GM18517 (cell line): ENCODE measurements around the gene ACTBL2.
"Not testable (repeated sequence)": the region's sequence is repeated elsewhere in the genome, so short reads cannot be mapped to it uniquely, and the experiment has no call there.

ENCODE experiments used
- ATAC-seq: cut with Tn5 transposase; IDR thresholded peaks from one replicate; pipeline ENCODE4 v1.9.1; 2021; ENCODE audit warnings: mild to moderate bottlenecking, moderate library complexity; ENCODE audit not compliant: unreplicated experiment

ACTBL2 gene

GRCh38 chr5:57482671-57483106 lies at the start of gene ACTBL2:
Gene ACTBL2 (minus strand): TSS chr5:57482811. CDS start chr5:57482707, 104 bp downstream.
- no peak for ATAC-seq

- ATAC-seq: no peak
These were observed 48.7 kb upstream of the ACTBL2 start for GRCh38 chr5:57531333-57531732.

- ATAC-seq: no peak
These were observed 47.3 kb upstream of the ACTBL2 start for GRCh38 chr5:57529864-57530263.

DNA sequence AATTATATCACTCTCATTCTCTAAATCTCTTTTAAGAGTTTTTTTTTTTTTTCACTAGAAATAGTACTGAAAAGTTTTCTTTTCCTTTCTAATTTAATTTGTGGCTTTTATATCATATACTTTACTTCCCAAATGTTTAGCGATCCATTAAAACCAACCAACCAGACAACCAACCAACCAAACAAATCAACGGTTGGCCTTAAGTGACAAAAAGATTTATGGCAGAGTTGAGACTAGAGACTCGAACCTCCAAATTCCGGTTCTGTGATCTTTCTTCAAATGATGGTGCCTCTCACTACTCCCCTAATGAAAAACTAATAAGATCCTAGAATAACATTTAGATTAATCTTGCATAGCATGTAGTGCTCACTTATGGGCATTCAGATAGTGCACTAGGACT lies 45.3 kb upstream of the ACTBL2 start:
- no peak for ATAC-seq

- ATAC-seq: no peak
These were observed 41.9 kb upstream of the ACTBL2 start for GRCh38 chr5:57524348-57525060.

- not testable (repeated sequence) for ATAC-seq
These were observed 39.9 kb upstream of the ACTBL2 start for GRCh38 chr5:57522477-57522876.

DNA sequence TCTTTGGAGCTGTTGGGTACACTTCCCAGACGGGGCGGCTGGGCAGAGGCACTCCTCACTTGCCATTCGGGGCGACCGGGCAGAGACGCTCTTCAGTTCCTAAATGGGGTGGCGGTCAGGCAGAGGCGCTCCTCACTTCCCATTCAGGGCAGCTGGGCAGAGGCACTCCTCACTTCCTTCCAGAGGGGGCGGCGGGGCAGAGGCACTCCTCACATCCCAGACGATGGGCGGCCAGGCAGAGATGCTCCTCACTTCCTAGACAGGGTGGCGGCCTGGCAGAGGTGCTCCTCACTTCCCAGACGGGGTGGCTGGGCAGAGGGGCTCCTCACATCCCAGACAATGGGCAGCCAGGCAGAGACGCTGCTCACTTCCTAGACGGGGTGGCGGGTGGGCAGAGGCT lies 35.8 kb upstream of the ACTBL2 start:
- not testable (repeated sequence) for ATAC-seq

GRCh38 chr5:57517250-57517649 lies 34.6 kb upstream of the ACTBL2 start:
- ATAC-seq: no peak

- ATAC-seq: no peak
These were observed 31.2 kb upstream of the ACTBL2 start for GRCh38 chr5:57513785-57514184.

DNA sequence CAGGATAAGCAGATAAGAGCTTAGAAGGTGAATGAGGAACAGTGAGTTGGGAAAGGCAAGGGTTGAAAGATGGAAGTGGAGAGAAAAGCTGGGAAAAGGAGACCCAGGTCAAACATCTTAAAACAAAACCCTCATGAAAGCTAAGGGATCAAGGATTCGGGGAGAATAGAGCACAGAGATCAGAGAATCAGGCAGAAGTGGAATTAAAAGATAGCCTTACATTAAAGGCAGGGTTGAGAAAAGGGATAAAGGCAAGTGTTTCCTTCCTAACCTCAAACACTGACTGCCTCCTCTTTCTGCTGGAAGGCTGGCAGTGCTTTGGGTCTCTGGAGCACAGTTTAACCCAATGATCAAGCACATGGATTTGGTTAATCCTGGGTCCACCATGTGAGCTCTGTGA lies 28.7 kb upstream of the ACTBL2 start:
- ATAC-seq: no peak

- no peak for ATAC-seq
These were observed 27.1 kb upstream of the ACTBL2 start for GRCh38 chr5:57509501-57510260.

- no peak for ATAC-seq
These were observed 25.6 kb upstream of the ACTBL2 start for GRCh38 chr5:57508211-57508610.

DNA sequence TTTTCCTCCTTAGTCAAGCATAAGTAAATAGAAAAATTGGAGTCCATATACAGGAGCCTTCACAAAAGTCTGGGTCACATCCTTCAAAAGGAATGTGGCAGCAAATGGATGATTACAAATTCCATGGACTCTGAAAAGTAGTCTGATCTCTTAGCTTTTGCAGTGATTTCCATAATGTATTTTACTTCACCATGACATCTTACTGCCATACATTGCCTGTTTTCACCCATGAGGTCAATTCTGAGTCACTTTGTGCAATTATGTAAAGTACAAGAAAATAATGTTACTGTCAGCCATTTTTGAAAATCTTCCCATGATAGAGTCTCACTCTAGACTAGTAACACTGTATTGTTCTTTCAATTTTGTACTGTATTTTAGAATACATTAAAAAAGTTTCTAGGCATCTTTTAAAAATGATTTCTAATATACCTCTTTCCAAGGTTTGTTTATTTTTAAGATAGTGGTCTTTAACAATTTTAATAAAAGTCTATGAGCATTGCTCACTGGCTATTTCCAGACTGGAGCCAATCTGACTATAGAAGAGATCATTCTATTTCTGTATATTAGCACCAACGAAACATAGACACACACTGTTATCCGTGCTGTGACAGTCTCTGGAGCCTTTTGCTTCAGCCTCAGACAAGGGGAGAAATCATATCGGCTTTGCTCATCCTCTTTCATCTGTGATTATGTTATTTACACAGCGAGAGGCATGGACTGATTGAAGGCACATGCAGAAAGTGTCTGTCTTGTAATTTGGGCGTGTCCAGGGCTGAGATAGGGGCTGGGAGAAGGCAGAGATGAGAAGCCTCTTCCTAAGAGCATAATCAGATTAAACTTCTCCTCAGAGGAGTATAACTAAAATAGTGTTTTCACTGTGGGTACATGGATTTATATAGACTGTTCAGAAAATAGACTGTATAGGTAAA lies 22.9 kb upstream of the ACTBL2 start:
- ATAC-seq: no peak

DNA sequence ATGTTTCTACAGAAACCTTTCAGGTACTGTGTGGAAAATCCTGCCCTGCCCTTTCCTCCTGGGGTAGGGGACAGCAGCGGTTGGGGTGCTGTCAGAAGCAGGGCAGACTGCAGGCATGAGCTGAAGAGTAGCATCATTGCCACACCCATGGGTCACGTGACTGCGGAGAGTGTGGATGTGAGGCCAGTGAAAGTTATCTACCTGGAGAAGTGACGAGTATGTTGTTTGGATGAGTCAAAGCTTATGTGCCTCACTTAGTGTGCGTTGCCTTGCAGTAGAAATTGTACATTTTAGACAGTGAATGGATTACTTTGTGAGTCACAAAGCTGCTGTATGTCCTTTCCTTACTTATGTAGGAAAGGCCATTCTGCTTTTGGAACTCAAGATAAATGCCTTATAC lies 21.7 kb upstream of the ACTBL2 start:
- no peak for ATAC-seq

DNA sequence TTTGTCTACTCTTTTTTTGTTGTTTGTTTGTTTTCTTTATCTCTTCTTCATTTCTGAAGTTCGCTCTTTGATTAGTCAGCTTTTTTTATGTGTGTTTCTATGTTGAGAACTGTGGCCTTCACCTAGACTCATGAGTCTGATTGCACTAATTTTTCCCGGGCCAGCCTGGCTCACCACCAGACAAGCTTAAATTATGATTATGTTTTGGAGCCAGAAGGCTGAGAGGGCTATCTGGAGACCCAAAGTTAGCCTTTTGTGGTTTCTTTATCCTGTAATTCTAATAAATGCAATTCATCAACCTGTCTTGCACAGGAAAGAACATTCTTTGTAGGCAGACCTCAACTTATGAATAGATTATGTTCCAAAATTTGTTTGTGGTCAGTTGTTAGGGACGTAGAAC lies 20.8 kb upstream of the ACTBL2 start:
- no peak for ATAC-seq

DNA sequence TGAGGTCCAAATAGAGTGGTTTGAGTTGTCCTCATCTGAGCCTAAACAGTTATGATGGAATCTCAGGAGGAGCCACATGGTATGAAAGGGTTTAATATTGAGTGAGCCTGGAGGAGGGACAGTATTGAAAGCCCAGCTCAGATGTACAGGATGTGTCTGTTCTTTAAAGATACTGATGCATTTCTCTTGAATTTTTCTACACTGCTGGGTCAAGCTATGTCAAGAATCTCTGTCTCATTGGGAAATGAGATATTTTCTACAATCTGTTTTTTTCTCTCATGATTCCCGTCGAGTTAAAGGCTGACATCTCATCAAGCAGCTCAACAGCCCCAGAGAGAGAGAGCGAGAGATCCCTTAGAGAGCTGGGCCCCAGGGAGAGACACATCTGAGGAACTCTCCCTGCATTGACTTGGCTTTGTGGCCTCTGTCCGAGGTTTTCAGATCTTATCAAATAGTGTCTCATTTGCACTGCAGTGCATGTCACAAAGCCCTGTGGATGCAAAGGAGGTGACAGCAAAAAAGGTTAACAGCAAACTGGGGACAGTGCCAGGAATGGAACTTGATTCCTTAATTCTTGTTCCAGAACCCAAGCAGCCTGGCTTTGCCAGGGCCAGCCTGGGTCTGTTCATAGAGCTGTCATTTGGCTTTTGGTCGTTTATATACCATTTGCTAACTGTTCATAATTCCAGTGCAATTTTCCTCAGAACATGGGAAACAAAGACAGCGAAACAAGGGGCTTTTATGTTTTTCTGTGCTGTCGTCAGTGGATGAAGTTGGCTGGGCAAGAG lies 19.0 kb upstream of the ACTBL2 start:
- no peak for ATAC-seq

DNA sequence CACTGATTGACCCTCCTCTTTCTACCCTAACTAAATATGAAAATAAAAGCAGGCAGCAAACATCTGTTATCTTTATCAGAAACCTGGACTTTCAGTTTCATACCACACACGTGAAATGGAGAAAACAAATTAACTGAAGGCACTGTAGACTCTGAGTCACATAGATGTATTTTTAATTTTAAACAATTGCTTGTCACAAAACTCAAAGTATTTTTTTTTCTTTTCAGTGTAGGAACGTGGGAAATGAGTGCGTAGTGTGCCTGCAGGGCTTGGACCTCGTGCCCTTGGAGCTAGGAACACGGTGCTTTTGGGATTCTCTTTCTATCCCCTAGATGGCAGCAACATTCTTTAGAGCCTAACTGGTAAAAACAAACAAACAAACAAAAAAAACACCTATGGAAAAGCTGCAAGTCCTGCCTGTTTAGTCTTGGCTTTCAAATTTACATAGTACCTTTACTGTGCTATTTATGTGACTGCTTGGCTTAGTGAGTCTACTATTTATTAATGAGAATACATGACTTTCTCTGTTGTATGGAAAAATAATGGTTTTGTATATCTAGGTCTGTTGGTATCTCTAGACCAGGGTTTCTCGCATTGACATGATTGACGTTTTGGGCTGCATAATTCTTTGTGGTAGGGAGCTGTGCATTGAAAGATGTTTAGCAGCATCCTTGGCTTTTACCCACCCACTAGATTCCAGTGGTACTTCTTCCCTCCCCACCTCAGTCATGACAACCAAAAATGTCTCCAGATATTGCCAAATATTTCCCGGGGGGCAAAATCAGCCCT lies 16.8 kb upstream of the ACTBL2 start:
- ATAC-seq: peak; percentile 96

GRCh38 chr5:57497733-57498132 lies 15.1 kb upstream of the ACTBL2 start:
- no peak for ATAC-seq

DNA sequence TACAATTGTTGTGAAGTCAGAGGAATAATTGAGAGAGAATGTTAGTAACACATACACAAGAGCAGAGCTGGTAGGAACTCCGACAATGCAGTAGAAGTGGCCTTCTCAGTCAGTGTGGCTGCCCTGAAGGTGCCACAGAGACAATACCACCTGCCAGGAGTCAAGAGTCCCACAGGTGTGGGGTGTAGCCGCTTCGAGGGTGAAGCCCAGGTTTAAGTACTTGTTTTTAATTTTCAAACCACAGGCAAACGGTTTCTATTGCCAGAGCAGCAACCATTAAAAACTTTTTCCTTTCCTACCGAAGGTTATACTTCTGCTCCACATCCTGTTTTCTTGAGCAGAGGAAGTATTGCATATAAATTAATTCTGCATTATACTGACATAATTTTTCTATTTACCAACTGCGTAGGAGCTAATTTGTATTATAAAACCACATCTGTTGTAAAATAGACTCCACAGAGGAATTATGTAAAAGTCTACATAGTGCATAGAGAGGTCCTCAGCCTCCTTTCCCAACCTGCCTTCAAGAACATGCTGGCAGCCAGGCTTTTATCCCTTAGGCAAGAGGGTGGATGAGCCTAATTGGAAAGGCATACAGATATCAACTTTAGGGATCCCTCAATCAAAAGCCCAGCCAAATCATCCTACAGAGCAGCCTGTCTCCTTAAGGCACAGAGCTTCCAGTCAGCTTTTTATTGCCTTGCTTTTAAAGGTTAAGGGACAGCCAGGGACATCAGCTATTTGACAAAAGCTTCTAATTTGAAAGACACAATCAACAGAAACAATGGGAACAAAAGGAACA lies 12.9 kb upstream of the ACTBL2 start:
- no peak for ATAC-seq
